A549 (cell line): ENCODE measurements around the gene TOMM6. TPM values are rescaled to one million over a fixed set of nuclear protein-coding genes. Genes with fewer than 3 reads are reported as not detected.

Experiments
- ATAC-seq, 2 experiments: fragments of 200-7000 bp in 1 of 2; fragments of >200 bp in 1 of 2; cut with Nextera tagmentation in 1 of 2; cut with Tn5 transposase in 1 of 2; 3 replicates each; pipeline versions ENCODE4 v1.8.0 to v1.9.1; 2018 to 2020; ENCODE audit warnings: mild to moderate bottlenecking in 1 of 2, moderate library complexity in 1 of 2
- CTCF ChIA-PET: fragments of 300-600 bp; sonication (Branson Sonifier 250); formaldehyde crosslinking; extraction: SDS; loops from one replicate; lab custom pipeline; 2021; ENCODE audit warnings: antibody characterized with exemption, inconsistent platforms; lab: Yijun Ruan, JAX
- POLR2A ChIA-PET: fragments of 350-600 bp; formaldehyde crosslinking; extraction: SDS; loops from one replicate; lab custom pipeline; 2021; ENCODE audit warnings: antibody characterized with exemption, inconsistent platforms; lab: Yijun Ruan, JAX
- DNase-seq, 2 experiments: peaks; one replicate each; pipeline versions ENCODE4 v3.0.0 to v3.0.0-alpha.2; 2011 to 2016; ENCODE audit warnings: low read depth in 1 of 2, low spot score in 1 of 2
- FAIRE-seq: peaks from 2 replicates; lab custom pipeline; 2011; peaks lifted over from hg19 to GRCh38; lab: Jason Lieb, UNC
- H3K27ac ChIP-seq, 2 experiments: fragments of >200 bp; sonication (Bioruptor Twin); formaldehyde crosslinking; 3 replicates each; pipeline ENCODE4 v1.5.1; 2016 to 2017
- H3K4me1 ChIP-seq: fragments of >200 bp; sonication (Bioruptor Twin); formaldehyde crosslinking; 3 replicates; pipeline ENCODE4 v1.6.1; 2016
- H3K4me2 ChIP-seq: fragments of >200 bp; sonication (Bioruptor Twin); formaldehyde crosslinking; 3 replicates; pipeline ENCODE4 v1.6.1; 2016
- H3K4me3 ChIP-seq: fragments of >200 bp; sonication (Bioruptor Twin); formaldehyde crosslinking; 3 replicates; pipeline ENCODE4 v1.5.1; 2016
- H3K9me3 ChIP-seq: fragments of >200 bp; sonication (Bioruptor Twin); formaldehyde crosslinking; 3 replicates; pipeline ENCODE4 v1.6.1; 2016
- CBX2 ChIP-seq: fragments of 200-600 bp; sonication (generic); IDR thresholded peaks from 2 replicates; pipeline ENCODE4 v1.6.1; 2016; ENCODE audit warnings: low read depth, mild to moderate bottlenecking, borderline replicate concordance
- CEBPB ChIP-seq, 2 experiments: fragments of >200 bp in 1 of 2; sonication (Bioruptor Twin) in 1 of 2; formaldehyde crosslinking in 1 of 2; IDR thresholded peaks; 2 replicates each; pipeline ENCODE4 v1.6.1; 2012 to 2016
- CTCF ChIP-seq: fragments of >200 bp; sonication (Bioruptor Twin); formaldehyde crosslinking; IDR thresholded peaks from 3 replicates; pipeline ENCODE4 v1.5.1; 2016
- EP300 ChIP-seq, 2 experiments: fragments of >200 bp; sonication (Bioruptor Twin); formaldehyde crosslinking; IDR thresholded peaks; 2 replicates in 1 of 2; 3 replicates in 1 of 2; pipeline ENCODE4 v1.6.1; 2016 to 2017
- GATA3 ChIP-seq: IDR thresholded peaks from 2 replicates; pipeline ENCODE4 v1.6.1; 2012; ENCODE audit warnings: borderline replicate concordance
- HDAC2 ChIP-seq: fragments of 200-600 bp; sonication (generic); IDR thresholded peaks from 2 replicates; pipeline ENCODE4 v1.6.1; 2016
- JUN ChIP-seq, 2 experiments: fragments of >200 bp; sonication (Bioruptor Twin); formaldehyde crosslinking; IDR thresholded peaks; 2 replicates in 1 of 2; 3 replicates in 1 of 2; pipeline ENCODE4 v1.6.1; 2016 to 2017
- KDM1A ChIP-seq: fragments of 200-600 bp; sonication (generic); IDR thresholded peaks from 2 replicates; pipeline ENCODE4 v1.6.1; 2016; ENCODE audit warnings: low read depth, mild to moderate bottlenecking
- NPAS2 ChIP-seq: fragments of 250-450 bp; sonication (Bioruptor Pico); IDR thresholded peaks from 2 replicates; pipeline ENCODE4 v1.8.0; 2022; ENCODE audit warnings: mild to moderate bottlenecking, moderate library complexity, borderline replicate concordance
- POLR2A ChIP-seq: IDR thresholded peaks from 2 replicates; pipeline ENCODE4 v1.6.1; 2012; ENCODE audit warnings: mild to moderate bottlenecking, low read length
- RAD21 ChIP-seq, 2 experiments: fragments of >200 bp in 1 of 2; sonication (Bioruptor Twin) in 1 of 2; formaldehyde crosslinking in 1 of 2; IDR thresholded peaks in 1 of 2; conservative IDR thresholded peaks in 1 of 2; 2 replicates in 1 of 2; 3 replicates in 1 of 2; pipeline ENCODE4 v1.6.1; 2012 to 2018; ENCODE audit warnings: inconsistent platforms in 1 of 2
- SMC3 ChIP-seq: fragments of >200 bp; sonication (Bioruptor Twin); formaldehyde crosslinking; IDR thresholded peaks from 3 replicates; pipeline ENCODE4 v1.6.1; 2018; ENCODE audit warnings: inconsistent platforms
- ZC3H11A ChIP-seq: fragments of 450-650 bp; IDR thresholded peaks from 2 replicates; pipeline ENCODE4 v1.6.1; 2014; ENCODE audit warnings: antibody characterized with exemption, mild to moderate bottlenecking
- ZSCAN20 ChIP-seq: fragments of 250-450 bp; sonication (Bioruptor Pico); IDR thresholded peaks from 2 replicates; pipeline ENCODE4 v1.8.0; 2022; ENCODE audit warnings: mild to moderate bottlenecking, moderate library complexity
- WGBS: methylation state at CpG from one replicate; pipeline ENCODE4 v1.1.6; 2017; ENCODE audit errors: missing lambda C conversion rate; 5-methylcytosine and 5-hydroxymethylcytosine counted together
- polyA plus RNA-seq, 4 experiments: library from polyadenylated mRNA; depleted of rRNA in 3 of 4; stranded (reverse); fragments of >200 nt; fragmentation: RNase III in 1 of 4; extraction: RNeasy Plus Mini Kit Qiagen cat#74134 plus additional on column Dnase treatment in 1 of 4; gene quantifications; 2 replicates in 3 of 4; 3 replicates in 1 of 4; pipeline ENCODE4 v1.2.3, GENCODE V29; 2011 to 2017
- TF ChIP-seq, protein P1 (sequence below): IDR thresholded peaks from 2 replicates; pipeline ENCODE4 v1.6.1; 2012
- TF ChIP-seq, protein P2 (sequence below): IDR thresholded peaks from 2 replicates; pipeline ENCODE4 v1.6.1; 2012

The TOMM6 gene
- polyA plus RNA-seq, 2 of the 4 experiments (the other 2 are of a cell fraction), result 217 to 254 TPM

GRCh38 chr6:41779336-41779735, 8.2 kb upstream of the TOMM6 start (continued):
- TF ChIP-seq NPAS2 (CRISPR knock-in tag), result no peak
- no peak for TF ChIP-seq EP300 (IDR thresholded peaks at IDR 0.05)
- TF ChIP-seq KDM1A, result no peak
- TF ChIP-seq ZSCAN20, result no peak
- TF ChIP-seq, all 56 proteins: peak for 0

- H3K27ac ChIP-seq, result peak within 1 kb of the TSS; percentile 86 to 89
- ChIA-PET CTCF (interaction anchor here (0.6 to 8.9 kb wide), 5 partner anchors 11 to 412 kb away, joined by 3 to 111 read pairs (median 4); no protein-coding TSS in a partner anchor), POLR2A (no interaction called here)
- peak within 1 kb of the TSS; percentile 75 for H3K4me3 ChIP-seq
- no peaks in the 10 kb centered on the region for H3K9me3 ChIP-seq
- 0% methylated on average over 20 of the region's 73 CpGs for WGBS
- H3K4me1 ChIP-seq, result peaks cover 16% of the 10 kb centered on the region
- ATAC-seq (peak; percentile 85 to 92), FAIRE-seq (no peak), DNase-seq (peak; percentile 81 to 93)
- H3K4me2 ChIP-seq, result peak within 1 kb of the TSS; percentile 99
- TF ChIP-seq CTCF (peak; percentile 82), SMC3 (peak; percentile 86), JUN (IDR thresholded peaks at IDR 0.05) (peak; percentile 31 to 45; a peak in 2 of 5 replicates), CBX2 (no peak), RAD21 (conservative IDR thresholded peaks at IDR 0.05 in 1 of 2, IDR thresholded peaks at IDR 0.05 in 1 of 2) (peak; percentile 84 to 89)
- TF ChIP-seq, protein P1, sequence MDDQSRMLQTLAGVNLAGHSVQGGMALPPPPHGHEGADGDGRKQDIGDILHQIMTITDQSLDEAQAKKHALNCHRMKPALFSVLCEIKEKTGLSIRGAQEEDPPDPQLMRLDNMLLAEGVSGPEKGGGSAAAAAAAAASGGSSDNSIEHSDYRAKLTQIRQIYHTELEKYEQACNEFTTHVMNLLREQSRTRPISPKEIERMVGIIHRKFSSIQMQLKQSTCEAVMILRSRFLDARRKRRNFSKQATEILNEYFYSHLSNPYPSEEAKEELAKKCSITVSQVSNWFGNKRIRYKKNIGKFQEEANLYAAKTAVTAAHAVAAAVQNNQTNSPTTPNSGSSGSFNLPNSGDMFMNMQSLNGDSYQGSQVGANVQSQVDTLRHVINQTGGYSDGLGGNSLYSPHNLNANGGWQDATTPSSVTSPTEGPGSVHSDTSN, result no peak
- TF ChIP-seq, protein P2, sequence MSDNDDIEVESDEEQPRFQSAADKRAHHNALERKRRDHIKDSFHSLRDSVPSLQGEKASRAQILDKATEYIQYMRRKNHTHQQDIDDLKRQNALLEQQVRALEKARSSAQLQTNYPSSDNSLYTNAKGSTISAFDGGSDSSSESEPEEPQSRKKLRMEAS, result peak; percentile 52; the same call in 1 of the 2 replicates
These were observed 7.5 kb upstream of the TOMM6 start, which contains the start of gene FRS3 for GRCh38 chr6:41779788-41780550. FRS3 (minus strand) TSS chr6:41779900; CDS start chr6:41776987, 2,913 bp downstream.

DNA sequence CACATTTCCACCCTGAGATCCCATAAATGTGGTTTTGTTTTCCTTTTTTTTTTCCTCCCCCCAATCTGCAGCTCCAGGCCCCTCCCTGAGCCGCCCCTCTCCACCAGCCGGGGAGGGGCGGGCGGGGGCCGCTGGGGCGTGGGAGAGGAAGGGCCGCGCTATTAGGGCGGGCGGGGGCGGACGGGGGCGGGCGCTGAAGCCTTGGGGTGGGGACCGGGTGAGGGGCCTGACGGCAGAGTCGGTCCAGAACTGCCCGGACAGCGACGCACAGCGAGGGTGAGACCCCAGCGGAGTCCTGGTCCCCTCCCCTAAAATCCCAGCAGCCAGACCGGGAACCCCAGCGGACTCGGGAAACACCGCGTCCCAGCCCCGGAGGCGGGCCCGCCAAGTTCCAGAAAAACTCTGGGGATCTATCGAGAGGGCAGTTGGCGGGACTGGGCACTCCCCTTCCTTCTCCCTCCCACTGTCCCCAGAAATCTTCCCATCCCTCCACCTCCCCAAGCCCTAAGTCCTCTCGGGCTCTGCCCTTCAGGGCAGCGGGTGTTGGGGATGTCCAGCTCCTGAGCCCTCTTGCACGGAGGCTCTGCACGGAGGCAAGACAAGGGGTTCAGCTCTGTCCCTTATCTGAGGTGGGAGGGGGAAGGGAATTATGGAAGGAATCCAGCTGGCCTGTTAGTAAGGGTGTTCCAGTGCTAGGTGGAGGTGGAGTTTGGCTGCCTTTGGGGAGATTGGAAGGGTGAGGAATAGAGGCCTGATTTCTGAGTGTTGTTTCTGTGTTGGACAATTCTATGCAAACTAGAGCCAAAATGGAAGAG, 6.7 kb upstream of the TOMM6 start, which contains the start of gene PRICKLE4:
Gene PRICKLE4 (plus strand): TSS at position 232 of the 815 bp plus-strand sequence. CDS start 2,692 bp downstream, outside the sequence.
- DNase-seq (peak; percentile 29 to 42), FAIRE-seq (no peak), ATAC-seq (peak; percentile 44 to 64)
- Histone ChIP-seq H3K27ac (peak within 1 kb of the TSS; percentile 86 to 89), H3K4me2 (peak within 1 kb of the TSS; percentile 99), H3K4me3 (peak within 1 kb of the TSS; percentile 75), H3K9me3 (no peaks in the 10 kb centered on the region), H3K4me1 (peaks cover 18% of the 10 kb centered on the region)
- CTCF ChIA-PET, result interaction anchor here (1.3 to 8.9 kb wide), 4 partner anchors 75 to 264 kb away, joined by 4 to 111 read pairs (median 5); no protein-coding TSS in a partner anchor
- WGBS, result 0% methylated on average over 9 of the region's 36 CpGs
- 0 out of 2 replicates have a peak, but pooled peaks have one; percentile 14 for TF ChIP-seq POLR2A
- TF ChIP-seq CEBPB (IDR thresholded peaks at IDR 0.05), result no peak
- no peak for TF ChIP-seq ZC3H11A
- TF ChIP-seq GATA3, result no peak
- no peak for TF ChIP-seq HDAC2
- POLR2A ChIA-PET, result interaction anchor here (1.4 kb wide), 1 partner anchor 47 kb away, joined by 5 read pairs; no protein-coding TSS in a partner anchor
